Urinary bladder (tissue), 4 donors: ENCODE results near the gene FUT8. TPM values are rescaled to one million over a fixed set of nuclear protein-coding genes. Genes with fewer than 3 reads are reported as not detected.

ENCODE experiments used
- DNase-seq: peaks from one replicate; pipeline ENCODE4 v3.0.0-alpha.2; 2015; ENCODE audit errors: extremely low spot score
- H3K27ac ChIP-seq: one replicate; pipeline ENCODE4 v1.5.1; 2013; ENCODE audit warnings: low read depth, mild to moderate bottlenecking, moderate library complexity
- H3K36me3 ChIP-seq: one replicate; pipeline ENCODE4 v1.6.1; 2013; ENCODE audit warnings: mild to moderate bottlenecking, moderate library complexity; ENCODE audit not compliant: insufficient read depth
- H3K4me1 ChIP-seq: one replicate; pipeline ENCODE4 v1.6.1; 2013; ENCODE audit warnings: mild to moderate bottlenecking, moderate library complexity; ENCODE audit not compliant: insufficient read depth
- H3K4me3 ChIP-seq: one replicate; pipeline ENCODE4 v1.5.1; 2013; ENCODE audit warnings: low read depth, low read length
- WGBS: extraction: QIAGEN DNeasy Blood & Tissue Kit; methylation state at CpG from one replicate; pipeline ENCODE4 v1.1.7; 2013; 5-methylcytosine and 5-hydroxymethylcytosine counted together
- polyA plus RNA-seq: library from polyadenylated mRNA; stranded (reverse); fragments of 200-250 nt; gene quantifications from one replicate; pipeline ENCODE4 v1.2.3, GENCODE V29; 2013
- total RNA-seq: library from RNA; depleted of rRNA; stranded (reverse); fragments of >200 nt; gene quantifications from one replicate; pipeline ENCODE4 v1.2.3, GENCODE V29; 2014
- donor health status: healthy with polysubstance abuse.
- donor health status: healthy.

Gene FUT8
- total and polyA plus RNA-seq, 2 donors, result 20.9 to 62.1 TPM

DNA sequence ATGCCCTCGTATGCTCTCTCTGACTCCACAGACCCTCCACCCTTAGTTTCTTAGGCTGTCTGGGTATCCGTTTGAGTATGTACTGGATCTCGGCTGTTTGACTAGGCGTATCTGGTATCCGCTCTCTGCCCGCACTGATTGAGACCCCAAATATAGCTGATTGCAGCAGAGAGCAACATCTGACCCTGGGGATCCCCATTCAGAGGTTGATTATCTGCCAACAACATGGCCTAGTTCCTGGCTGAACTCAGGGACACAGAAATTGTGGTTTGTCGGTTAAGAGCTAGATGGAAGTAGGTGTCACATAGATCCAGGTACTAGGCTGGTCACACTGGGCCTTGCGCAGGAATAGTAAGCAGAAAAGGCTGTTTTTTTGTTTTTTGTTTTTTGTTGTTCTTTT, 359.9 kb downstream of the FUT8 start:
- Histone ChIP-seq H3K4me1 (no peaks in the 10 kb centered on the region), H3K4me3 (no peak overlapping the region), H3K36me3 (no peaks in the 10 kb centered on the region), H3K27ac (no peak overlapping the region)
- 82% methylated on average over 8 of the region's 8 CpGs for WGBS
- DNase-seq, result no peak

- 36% methylated on average over 4 of the region's 4 CpGs for WGBS
- H3K36me3 ChIP-seq, result no peaks in the 10 kb centered on the region
- no peak overlapping the region for H3K27ac ChIP-seq
- no peak for DNase-seq
- H3K4me3 ChIP-seq, result no peak overlapping the region
- H3K4me1 ChIP-seq, result no peaks in the 10 kb centered on the region
These were observed 360.5 kb downstream of the FUT8 start for GRCh38 chr14:65772921-65773574.

GRCh38 chr14:65774041-65774440, 361.5 kb downstream of the FUT8 start:
- Histone ChIP-seq H3K4me1 (no peaks in the 10 kb centered on the region), H3K27ac (no peak overlapping the region), H3K4me3 (no peak overlapping the region), H3K36me3 (no peaks in the 10 kb centered on the region)
- DNase-seq, result no peak
- WGBS, result 44% methylated on average over 1 of the region's 1 CpG

DNA sequence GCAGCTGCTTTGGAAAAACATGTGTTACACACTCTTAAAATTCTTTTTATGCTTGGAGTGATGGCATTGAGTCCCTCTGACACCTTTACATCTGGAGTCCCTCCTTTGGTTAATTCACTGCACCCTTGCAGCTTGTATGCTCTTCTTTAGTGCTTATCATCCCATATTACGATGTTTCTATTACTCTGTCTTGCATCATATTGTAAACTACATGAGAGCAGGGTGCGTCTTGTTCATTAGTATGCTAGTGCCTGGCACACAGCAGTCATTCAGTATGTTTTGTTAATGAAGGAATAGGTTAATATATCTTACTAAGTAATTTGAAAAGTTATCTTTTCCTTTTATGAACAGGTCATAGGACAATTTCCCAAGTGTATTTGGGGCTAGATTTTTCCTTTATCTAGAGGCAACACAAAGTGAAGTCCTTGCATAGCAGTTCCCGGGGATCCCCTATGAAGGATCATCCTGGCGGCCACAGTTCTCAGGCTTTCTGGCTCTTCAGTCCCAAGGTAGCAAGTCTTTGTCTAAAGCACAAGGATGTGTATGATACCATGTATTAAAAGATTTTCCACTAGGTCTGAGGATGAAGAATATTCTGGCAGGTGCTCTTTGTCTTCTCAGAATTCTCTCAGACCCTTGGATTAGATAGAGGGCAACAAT, 363.8 kb downstream of the FUT8 start:
- no peak overlapping the region for H3K27ac ChIP-seq
- no peaks in the 10 kb centered on the region for H3K4me1 ChIP-seq
- no peak for DNase-seq
- 73% methylated on average over 4 of the region's 4 CpGs for WGBS
- H3K4me3 ChIP-seq, result no peak overlapping the region
- no peaks in the 10 kb centered on the region for H3K36me3 ChIP-seq

DNA sequence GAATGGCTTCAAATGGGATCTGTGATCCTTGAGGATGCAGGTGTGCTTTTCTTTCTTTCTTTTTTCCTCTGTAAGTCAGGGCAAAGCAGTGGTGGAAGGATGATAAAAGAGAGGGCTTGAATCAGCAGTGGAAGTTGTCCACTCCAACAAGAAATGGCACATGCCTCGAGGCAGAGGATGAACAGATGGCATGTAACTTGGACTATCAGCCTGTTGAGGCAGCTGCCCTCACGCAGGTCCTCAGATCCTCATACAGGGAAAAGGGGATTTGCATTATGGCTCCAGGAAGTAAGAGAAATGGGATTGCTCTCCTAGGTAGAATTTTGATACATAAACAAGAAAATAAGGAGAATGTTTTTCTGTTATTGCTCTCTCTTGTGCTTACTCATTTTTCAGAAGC, 368.0 kb downstream of the FUT8 start:
- Histone ChIP-seq H3K4me3 (no peak overlapping the region), H3K4me1 (no peaks in the 10 kb centered on the region), H3K36me3 (no peaks in the 10 kb centered on the region), H3K27ac (no peak overlapping the region)
- DNase-seq, result no peak
- 80% methylated on average over 2 of the region's 2 CpGs for WGBS

DNA sequence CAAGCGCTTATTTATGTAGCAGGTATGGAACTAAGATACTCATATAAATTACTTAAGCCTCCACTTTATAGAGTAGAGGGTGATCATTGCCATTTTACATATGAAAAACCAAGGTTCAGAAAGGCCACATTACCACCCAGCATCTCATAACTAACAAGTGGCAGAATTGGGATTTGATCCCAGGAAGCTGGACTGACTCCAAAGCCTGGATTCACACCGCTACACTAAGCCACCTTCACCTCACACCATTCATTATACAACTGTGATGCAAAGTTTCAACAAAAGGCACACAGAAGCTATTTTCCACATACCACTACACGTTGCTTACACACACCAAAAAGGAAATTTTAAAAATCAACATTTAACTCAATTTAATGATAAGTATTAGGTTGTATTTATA, 370.6 kb downstream of the FUT8 start:
- Histone ChIP-seq H3K27ac (no peak overlapping the region), H3K36me3 (no peaks in the 10 kb centered on the region), H3K4me3 (no peak overlapping the region), H3K4me1 (no peaks in the 10 kb centered on the region)
- 73% methylated on average over 3 of the region's 3 CpGs for WGBS
- DNase-seq, result no peak

- 28% methylated on average over 1 of the region's 1 CpG for WGBS
- Histone ChIP-seq H3K36me3 (no peaks in the 10 kb centered on the region), H3K4me3 (no peak overlapping the region), H3K4me1 (no peaks in the 10 kb centered on the region), H3K27ac (no peak overlapping the region)
- no peak for DNase-seq
These were observed 371.0 kb downstream of the FUT8 start for GRCh38 chr14:65783576-65783975.

DNA sequence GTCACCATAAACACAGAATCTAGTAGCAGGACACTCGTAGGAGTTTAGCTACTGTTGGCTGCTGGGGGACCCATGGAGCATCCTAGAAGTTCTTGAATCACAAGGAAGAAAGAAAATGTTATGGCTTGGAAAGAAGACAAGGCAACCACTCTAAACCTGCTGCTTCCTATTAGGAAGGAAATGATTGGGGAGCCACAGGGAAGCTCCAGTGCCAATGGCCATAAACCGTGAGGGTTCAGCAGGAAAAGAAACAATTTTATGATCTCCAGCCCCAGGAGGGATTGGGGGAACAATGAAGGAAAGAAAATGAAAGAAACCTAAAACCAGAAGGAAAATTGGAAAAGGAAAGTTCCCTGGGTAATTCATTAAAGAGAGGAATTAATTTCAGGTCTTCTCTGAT, 372.0 kb downstream of the FUT8 start:
- Histone ChIP-seq H3K4me3 (no peak overlapping the region), H3K27ac (no peak overlapping the region), H3K4me1 (no peaks in the 10 kb centered on the region), H3K36me3 (no peaks in the 10 kb centered on the region)
- 89% methylated on average over 2 of the region's 2 CpGs for WGBS
- DNase-seq, result no peak

DNA sequence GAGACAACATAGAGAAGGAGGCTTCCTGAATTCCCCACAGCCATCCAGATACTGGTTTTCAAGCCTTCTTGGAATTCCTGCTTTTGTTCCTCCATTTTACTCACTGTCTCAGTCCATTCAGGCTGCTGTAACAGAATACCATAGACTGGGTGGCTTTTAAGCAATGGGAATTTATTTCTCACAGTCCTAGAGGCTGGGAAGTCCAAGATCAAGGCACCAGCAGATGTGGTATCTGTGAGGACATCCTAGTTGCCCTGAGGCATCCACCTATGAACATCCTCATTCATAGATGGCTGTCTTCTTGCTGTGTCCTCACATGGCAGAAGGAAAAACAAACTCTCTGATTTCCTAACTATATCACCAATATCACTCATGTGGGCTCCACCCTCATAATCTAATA, 374.9 kb downstream of the FUT8 start:
- Histone ChIP-seq H3K4me3 (no peak overlapping the region), H3K27ac (no peak overlapping the region), H3K4me1 (no peaks in the 10 kb centered on the region), H3K36me3 (no peaks in the 10 kb centered on the region)
- DNase-seq, result no peak

DNA sequence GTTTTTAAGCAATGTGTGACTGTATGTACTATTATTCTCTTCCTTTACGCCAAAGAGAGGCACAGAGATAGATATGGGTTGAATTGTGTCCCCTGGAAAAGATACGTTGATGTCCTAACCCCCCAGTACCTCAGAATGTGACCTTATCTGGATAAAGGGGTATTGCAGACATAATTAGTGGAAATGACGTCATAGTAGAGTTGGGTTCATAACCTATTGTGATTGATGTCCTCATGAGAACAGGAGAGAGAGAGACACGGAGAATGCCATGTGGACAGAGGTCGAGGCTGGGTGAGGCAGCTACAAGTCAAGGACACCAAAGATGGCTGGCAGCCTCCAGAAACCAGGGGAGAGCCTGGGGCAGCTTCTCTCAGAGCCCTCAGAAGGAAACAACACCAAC, 376.3 kb downstream of the FUT8 start:
- Histone ChIP-seq H3K36me3 (no peaks in the 10 kb centered on the region), H3K4me3 (no peak overlapping the region), H3K27ac (no peak overlapping the region), H3K4me1 (no peaks in the 10 kb centered on the region)
- 84% methylated on average over 5 of the region's 5 CpGs for WGBS
- no peak for DNase-seq

DNA sequence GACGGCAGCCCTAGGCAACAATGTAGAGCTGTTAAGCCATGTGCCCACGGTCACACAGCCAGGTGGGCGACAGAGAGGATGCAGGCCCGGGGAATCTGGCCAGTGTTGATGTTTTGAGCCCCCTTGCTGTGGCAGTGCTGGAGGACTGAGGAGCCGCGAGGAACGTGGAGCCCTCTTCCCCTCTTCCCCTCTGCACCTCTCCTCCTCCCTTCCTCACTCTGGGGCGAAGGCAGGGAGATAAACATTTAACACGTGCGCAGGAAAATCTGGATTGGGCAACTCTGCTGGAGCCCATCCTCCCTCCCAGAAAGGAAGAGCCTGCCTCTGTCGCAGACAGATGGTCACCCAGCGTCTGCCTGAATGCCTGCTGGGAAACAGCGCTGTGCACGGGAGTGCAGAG, 376.8 kb downstream of the FUT8 start:
- no peak overlapping the region for H3K27ac ChIP-seq
- 48% methylated on average over 14 of the region's 14 CpGs for WGBS

DNA sequence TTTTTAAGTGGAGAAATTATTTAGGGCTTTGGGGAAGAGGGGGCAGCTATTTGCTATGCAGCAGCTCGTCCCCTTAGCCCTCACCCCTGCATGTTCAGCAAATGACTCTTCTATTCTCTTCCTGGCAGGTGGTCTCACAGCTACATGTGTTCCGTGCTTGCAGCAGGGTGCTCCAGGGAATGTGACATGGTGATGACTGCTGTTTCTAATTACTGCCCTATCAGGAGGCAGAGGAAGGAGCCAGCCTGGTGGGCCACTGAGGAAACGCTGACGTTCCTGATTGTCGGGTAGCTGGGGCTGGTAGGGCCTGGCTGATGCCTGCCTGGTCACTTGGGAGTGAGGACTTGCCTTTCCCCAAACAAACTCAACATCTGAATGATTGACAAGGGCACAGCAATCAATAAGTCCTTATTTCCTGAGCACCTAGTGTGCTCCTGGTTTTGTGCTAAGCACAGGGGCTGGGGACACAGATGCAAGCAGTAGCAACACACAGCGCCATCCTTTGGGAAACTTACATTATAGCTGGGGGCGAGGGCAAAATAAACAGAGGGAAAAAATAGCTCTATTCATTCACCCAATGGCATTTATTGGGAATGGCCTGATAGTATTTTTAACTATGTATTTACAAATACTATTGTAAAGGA, 377.8 kb downstream of the FUT8 start:
- no peak for DNase-seq
- no peak overlapping the region for H3K4me3 ChIP-seq
- H3K27ac ChIP-seq, result no peak overlapping the region
- no peaks in the 10 kb centered on the region for H3K36me3 ChIP-seq
- no peaks in the 10 kb centered on the region for H3K4me1 ChIP-seq
- 61% methylated on average over 7 of the region's 7 CpGs for WGBS

More for the DNA sequence above, 376.8 kb downstream of the FUT8 start:
- H3K4me1 ChIP-seq, result no peaks in the 10 kb centered on the region
- DNase-seq, result no peak
- no peaks in the 10 kb centered on the region for H3K36me3 ChIP-seq
- H3K4me3 ChIP-seq, result no peak overlapping the region

GRCh38 chr14:65791191-65791981, 378.9 kb downstream of the FUT8 start:
- H3K27ac ChIP-seq, result no peak overlapping the region
- H3K36me3 ChIP-seq, result no peaks in the 10 kb centered on the region
- no peaks in the 10 kb centered on the region for H3K4me1 ChIP-seq
- no peak overlapping the region for H3K4me3 ChIP-seq
- 69% methylated on average over 14 of the region's 14 CpGs for WGBS
- DNase-seq, result no peak
